GM23248 (cell line): Measurements from ENCODE around the gene PRDM16. TPM values are rescaled to one million over a fixed set of nuclear protein-coding genes. Genes with fewer than 3 reads are reported as not detected.

Experiments
- DNase-seq: peaks from one replicate; pipeline ENCODE4 v3.0.0-alpha.2; 2015
- H2AFZ ChIP-seq: fragments of 200-600 bp; sonication (generic); 2 replicates; pipeline ENCODE4 v1.6.1; 2016; ENCODE audit warnings: antibody characterized with exemption
- H3F3A ChIP-seq: fragments of 200-600 bp; sonication (generic); 2 replicates; pipeline ENCODE4 v1.6.1; 2016; ENCODE audit warnings: mild to moderate bottlenecking, antibody characterized with exemption, mixed run types; ENCODE audit not compliant: insufficient read depth
- H3K27ac ChIP-seq: fragments of 200-600 bp; sonication (generic); 2 replicates; pipeline ENCODE4 v1.5.1; 2016; ENCODE audit warnings: mild to moderate bottlenecking
- H3K27me3 ChIP-seq: fragments of 200-600 bp; sonication (generic); replicated peaks from 2 replicates; pipeline ENCODE4 v1.6.1; 2016; ENCODE audit warnings: mild to moderate bottlenecking; ENCODE audit not compliant: insufficient read depth
- H3K36me3 ChIP-seq: fragments of 200-600 bp; sonication (generic); 2 replicates; pipeline ENCODE4 v1.6.1; 2016; ENCODE audit warnings: low read depth, mild to moderate bottlenecking
- H3K4me1 ChIP-seq: fragments of 200-600 bp; sonication (generic); 2 replicates; pipeline ENCODE4 v1.6.1; 2016; ENCODE audit warnings: mild to moderate bottlenecking; ENCODE audit not compliant: insufficient read depth
- H3K4me2 ChIP-seq: fragments of 200-600 bp; sonication (generic); one replicate; pipeline ENCODE4 v1.6.1; 2016; ENCODE audit warnings: mild to moderate bottlenecking; ENCODE audit not compliant: unreplicated experiment
- H3K4me3 ChIP-seq: fragments of 200-600 bp; sonication (generic); 2 replicates; pipeline ENCODE4 v1.5.1; 2016; ENCODE audit warnings: mild to moderate bottlenecking
- H3K79me2 ChIP-seq: fragments of 200-600 bp; sonication (generic); 2 replicates; pipeline ENCODE4 v1.6.1; 2016; ENCODE audit warnings: mild to moderate bottlenecking; ENCODE audit not compliant: insufficient read depth
- H3K9ac ChIP-seq: fragments of 200-600 bp; sonication (generic); 2 replicates; pipeline ENCODE4 v1.6.1; 2016; ENCODE audit warnings: mild to moderate bottlenecking
- H3K9me2 ChIP-seq: fragments of 200-600 bp; sonication (generic); 2 replicates; pipeline ENCODE4 v1.6.1; 2016; ENCODE audit warnings: mixed run types, mild to moderate bottlenecking, moderate library complexity; ENCODE audit not compliant: insufficient read depth
- H3K9me3 ChIP-seq: fragments of 200-600 bp; sonication (generic); one replicate; pipeline ENCODE4 v1.6.1; 2017; ENCODE audit warnings: low read depth
- H4K20me1 ChIP-seq: fragments of 200-600 bp; sonication (generic); 2 replicates; pipeline ENCODE4 v1.6.0; 2016; ENCODE audit not compliant: insufficient read depth
- EZH2 ChIP-seq: fragments of 200-600 bp; sonication (generic); IDR thresholded peaks from 2 replicates; pipeline ENCODE4 v1.6.1; 2018; ENCODE audit warnings: antibody characterized with exemption, mild to moderate bottlenecking; ENCODE audit not compliant: insufficient read depth, poor library complexity, severe bottlenecking
- EZH2phosphoT487 ChIP-seq: fragments of 200-600 bp; sonication (generic); IDR thresholded peaks from 2 replicates; pipeline ENCODE4 v1.6.1; 2018; ENCODE audit warnings: antibody characterized with exemption, moderate library complexity, mild to moderate bottlenecking, low read depth; ENCODE audit not compliant: insufficient read depth
- WGBS, 2 experiments: methylation state at CpG; one replicate each; pipeline ENCODE4 v1.1.6; 2015 to 2017; ENCODE audit warnings: low lambda C conversion rate in 2 of 2, low coverage in 1 of 2; ENCODE audit errors: missing lambda C conversion rate in 2 of 2; 5-methylcytosine and 5-hydroxymethylcytosine counted together
- in situ Hi-C: fragments of 300-500 bp; cut with MboI; formaldehyde crosslinking; loops from 2 replicates; pipeline ENCODE4 v1.15.0; 2020
- polyA plus RNA-seq: library from polyadenylated mRNA; unstranded; fragments of >200 nt; fragmentation: Nextera tagmentation; extraction: Ambion mirVana; gene quantifications from 2 replicates; pipeline ENCODE4 v1.2.1, GENCODE V29; 2016
- total RNA-seq: library from RNA; depleted of rRNA; stranded (reverse); fragments of >200 nt; shearing (Covaris generic); gene quantifications from 2 replicates; pipeline ENCODE4 v1.2.3, GENCODE V29; 2014

The PRDM16 gene
- total and polyA plus RNA-seq, 2 experiments from 2014 or later = 0.18 TPM; not detected in 1

- in situ Hi-C loops = no loop called here
- no peak overlapping the region for H3K27ac ChIP-seq
- H3K36me3 ChIP-seq = no peaks in the 10 kb centered on the region
- no peaks in the 10 kb centered on the region for H3K79me2 ChIP-seq
- no peak overlapping the region for H3K9ac ChIP-seq
- WGBS, 2 experiments = 74% methylated on average over 8 to 11 of the region's 11 CpGs
- H3K4me1 ChIP-seq = no peaks in the 10 kb centered on the region
- no peak overlapping the region for H3K4me2 ChIP-seq
- no peak for DNase-seq
- H3F3A ChIP-seq = no peaks in the 10 kb centered on the region
- no peaks in the 10 kb centered on the region for H3K9me3 ChIP-seq
- H4K20me1 ChIP-seq = no peaks in the 10 kb centered on the region
- no peak overlapping the region for H2AFZ ChIP-seq
- TF ChIP-seq EZH2 = no peak
- no peak for TF ChIP-seq EZH2phosphoT487
- peaks cover 9% of the 10 kb centered on the region for H3K27me3 ChIP-seq
- no peak overlapping the region for H3K4me3 ChIP-seq
- H3K9me2 ChIP-seq = no peaks in the 10 kb centered on the region
Measured at GRCh38 chr1:3330771-3331245, 261.8 kb downstream of the PRDM16 start.

DNA sequence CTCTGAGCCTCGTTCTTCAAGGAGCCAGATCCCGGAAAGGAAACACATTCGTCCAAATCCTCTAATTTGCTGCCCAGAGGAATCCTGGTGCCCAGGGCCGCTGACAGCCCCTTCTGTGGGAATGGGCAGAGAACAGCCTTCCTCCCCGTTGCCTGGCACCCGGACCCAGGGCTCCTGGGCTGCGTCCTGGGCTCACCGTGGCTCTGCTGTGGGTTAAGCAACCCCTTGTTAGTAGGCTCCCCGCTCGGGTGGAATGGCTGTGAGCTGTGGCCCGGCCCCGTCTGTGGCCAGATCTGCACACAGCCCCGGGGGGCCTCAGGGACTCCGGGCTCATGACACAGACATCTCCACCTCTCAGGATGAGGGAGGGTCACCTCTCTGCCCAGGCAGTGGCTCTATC, 262.6 kb downstream of the PRDM16 start:
- Histone ChIP-seq H3K9ac (no peak overlapping the region), H3F3A (no peaks in the 10 kb centered on the region), H3K4me2 (no peak overlapping the region), H2AFZ (no peak overlapping the region), H4K20me1 (no peaks in the 10 kb centered on the region), H3K79me2 (no peaks in the 10 kb centered on the region), H3K4me3 (no peak overlapping the region), H3K27me3 (peaks cover 9% of the 10 kb centered on the region), H3K36me3 (no peaks in the 10 kb centered on the region), H3K4me1 (no peaks in the 10 kb centered on the region), H3K9me2 (no peaks in the 10 kb centered on the region), H3K27ac (no peak overlapping the region), H3K9me3 (no peaks in the 10 kb centered on the region)
- TF ChIP-seq EZH2phosphoT487 = no peak
- no peak for TF ChIP-seq EZH2
- in situ Hi-C loops = no loop called here
- no peak for DNase-seq
- WGBS, 2 experiments = 59 to 62% methylated on average over 14 of the region's 14 CpGs

DNA sequence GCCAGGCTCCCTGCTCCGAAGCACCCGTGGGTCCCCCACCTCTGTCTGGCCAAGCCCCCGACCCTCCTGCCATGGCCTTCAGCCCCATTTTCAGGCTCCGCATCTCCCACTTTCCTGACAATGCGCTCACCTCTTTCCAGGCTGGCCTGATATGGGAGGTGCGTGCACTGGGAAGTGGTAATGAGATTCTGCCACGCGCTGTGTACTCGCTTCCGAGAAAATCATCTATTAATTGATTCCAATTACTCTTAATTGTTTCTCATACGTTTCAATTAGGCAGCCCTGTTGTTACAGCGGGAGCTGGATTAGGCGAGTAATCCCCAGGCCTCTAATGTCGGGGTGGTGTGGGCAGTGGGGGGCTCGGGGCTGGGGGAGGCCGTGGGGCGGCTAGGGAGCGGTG, 263.0 kb downstream of the PRDM16 start:
- H3F3A ChIP-seq = no peaks in the 10 kb centered on the region
- in situ Hi-C loops = no loop called here
- no peak overlapping the region for H3K4me2 ChIP-seq
- no peak overlapping the region for H2AFZ ChIP-seq
- H4K20me1 ChIP-seq = no peaks in the 10 kb centered on the region
- no peak for DNase-seq
- H3K9me3 ChIP-seq = no peaks in the 10 kb centered on the region
- no peaks in the 10 kb centered on the region for H3K4me1 ChIP-seq
- H3K9ac ChIP-seq = no peak overlapping the region
- WGBS, 2 experiments = 65 to 76% methylated on average over 15 to 18 of the region's 18 CpGs
- no peak overlapping the region for H3K27ac ChIP-seq
- peaks cover 9% of the 10 kb centered on the region for H3K27me3 ChIP-seq
- no peak for TF ChIP-seq EZH2phosphoT487
- no peak for TF ChIP-seq EZH2
- H3K4me3 ChIP-seq = no peak overlapping the region
- no peaks in the 10 kb centered on the region for H3K9me2 ChIP-seq
- H3K79me2 ChIP-seq = no peaks in the 10 kb centered on the region
- H3K36me3 ChIP-seq = no peaks in the 10 kb centered on the region

DNA sequence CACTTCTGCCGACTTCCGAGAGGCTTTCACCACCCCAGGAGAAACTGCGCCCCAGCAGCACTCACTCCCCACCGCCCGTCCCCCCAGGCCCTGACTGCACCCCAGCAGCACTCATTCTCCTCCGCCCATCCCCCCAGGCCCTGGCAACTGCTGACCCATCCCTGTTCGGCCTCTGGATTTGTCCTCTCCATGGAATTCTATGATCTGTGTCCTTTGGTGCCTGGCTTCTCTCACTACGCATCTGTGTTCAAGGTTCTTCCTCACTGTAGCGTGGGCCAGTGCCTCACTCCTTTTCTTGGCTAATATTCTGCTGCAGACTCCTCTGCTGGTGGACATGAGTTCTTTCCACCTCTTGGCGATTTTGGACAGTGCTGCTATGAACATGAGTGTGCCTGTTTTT, 263.7 kb downstream of the PRDM16 start:
- Histone ChIP-seq H3K9me2 (no peaks in the 10 kb centered on the region), H3K36me3 (no peaks in the 10 kb centered on the region), H3K27me3 (peaks cover 9% of the 10 kb centered on the region), H3K4me2 (no peak overlapping the region), H3K4me3 (no peak overlapping the region), H4K20me1 (no peaks in the 10 kb centered on the region), H3K79me2 (no peaks in the 10 kb centered on the region), H3K9ac (no peak overlapping the region), H3F3A (no peaks in the 10 kb centered on the region), H3K27ac (no peak overlapping the region), H2AFZ (no peak overlapping the region), H3K4me1 (no peaks in the 10 kb centered on the region), H3K9me3 (no peaks in the 10 kb centered on the region)
- DNase-seq = no peak
- in situ Hi-C loops = no loop called here
- 70 to 81% methylated on average over 9 to 10 of the region's 10 CpGs for WGBS, 2 experiments
- TF ChIP-seq EZH2phosphoT487 (no peak), EZH2 (no peak)

- Histone ChIP-seq H3K79me2 (no peaks in the 10 kb centered on the region), H3K9me2 (no peaks in the 10 kb centered on the region), H3K4me3 (no peak overlapping the region), H3K36me3 (no peaks in the 10 kb centered on the region), H3K27ac (no peak overlapping the region), H4K20me1 (no peaks in the 10 kb centered on the region), H3K9me3 (no peaks in the 10 kb centered on the region), H2AFZ (no peak overlapping the region), H3K27me3 (peaks cover 13% of the 10 kb centered on the region), H3K4me1 (no peaks in the 10 kb centered on the region), H3K9ac (no peak overlapping the region), H3F3A (no peaks in the 10 kb centered on the region), H3K4me2 (no peak overlapping the region)
- 37% methylated on average over 9 of the region's 9 CpGs for WGBS, 2 experiments
- DNase-seq = no peak
- in situ Hi-C loops = no loop called here
- TF ChIP-seq EZH2phosphoT487 (no peak), EZH2 (no peak)
Measured at GRCh38 chr1:3333903-3334302, 264.9 kb downstream of the PRDM16 start.
